Thoracic aorta (tissue), 2 donors: ENCODE results near the gene CAMK2A. TPM values are rescaled to one million over a fixed set of nuclear protein-coding genes. Genes with fewer than 3 reads are reported as not detected.

Experiments
- ATAC-seq: fragments of 150-250 bp; one replicate; pipeline ENCODE4 v1.8.0; 2017; ENCODE audit warnings: low read depth; ENCODE audit not compliant: insufficient number of reproducible peaks, low FRiP score
- DNase-seq: peaks from one replicate; pipeline ENCODE4 v3.0.0-alpha.2; 2020; ENCODE audit warnings: low spot score
- H3K27ac ChIP-seq, 2 donors: fragments of 200-600 bp; sonication (generic); 1 replicate in 1 of 2; 2 replicates in 1 of 2; pipeline ENCODE4 v1.5.1; 2016; ENCODE audit warnings: mild to moderate bottlenecking in 2 of 2, moderate library complexity in 2 of 2
- H3K27me3 ChIP-seq: fragments of 200-600 bp; sonication (generic); replicated peaks from 2 replicates; pipeline ENCODE4 v1.6.0; 2016; ENCODE audit warnings: mild to moderate bottlenecking; ENCODE audit not compliant: insufficient read depth
- H3K36me3 ChIP-seq: fragments of 200-600 bp; sonication (generic); one replicate; pipeline ENCODE4 v1.5.1; 2016
- H3K4me1 ChIP-seq, 2 donors: fragments of 200-600 bp; sonication (generic); 1 replicate in 1 of 2; 2 replicates in 1 of 2; pipeline versions ENCODE4 v1.5.1 to v1.6.0; 2016; ENCODE audit warnings: low read depth in 2 of 2, mild to moderate bottlenecking in 1 of 2; ENCODE audit not compliant: control insufficient read depth in 1 of 2
- H3K4me3 ChIP-seq: fragments of 200-600 bp; sonication (generic); 2 replicates; pipeline ENCODE4 v1.5.1; 2016; ENCODE audit warnings: mild to moderate bottlenecking
- H3K9me3 ChIP-seq: fragments of 200-600 bp; sonication (generic); 2 replicates; pipeline ENCODE4 v1.5.1; 2016
- total RNA-seq, 2 donors: library from RNA; depleted of rRNA; stranded (reverse); fragments of >200 nt; gene quantifications; one replicate each; pipeline versions ENCODE4 v1.1.0 to v1.2.3, GENCODE V29; 2016
- TF ChIP-seq, protein P1 (sequence below): fragments of 200-600 bp; sonication (generic); IDR thresholded peaks from one replicate; pipeline ENCODE4 v1.5.1; 2019; ENCODE audit warnings: antibody characterized with exemption

The CAMK2A gene
- total RNA-seq, 2 donors from 2014 or later, result 0.35 TPM; not detected in 1

DNA sequence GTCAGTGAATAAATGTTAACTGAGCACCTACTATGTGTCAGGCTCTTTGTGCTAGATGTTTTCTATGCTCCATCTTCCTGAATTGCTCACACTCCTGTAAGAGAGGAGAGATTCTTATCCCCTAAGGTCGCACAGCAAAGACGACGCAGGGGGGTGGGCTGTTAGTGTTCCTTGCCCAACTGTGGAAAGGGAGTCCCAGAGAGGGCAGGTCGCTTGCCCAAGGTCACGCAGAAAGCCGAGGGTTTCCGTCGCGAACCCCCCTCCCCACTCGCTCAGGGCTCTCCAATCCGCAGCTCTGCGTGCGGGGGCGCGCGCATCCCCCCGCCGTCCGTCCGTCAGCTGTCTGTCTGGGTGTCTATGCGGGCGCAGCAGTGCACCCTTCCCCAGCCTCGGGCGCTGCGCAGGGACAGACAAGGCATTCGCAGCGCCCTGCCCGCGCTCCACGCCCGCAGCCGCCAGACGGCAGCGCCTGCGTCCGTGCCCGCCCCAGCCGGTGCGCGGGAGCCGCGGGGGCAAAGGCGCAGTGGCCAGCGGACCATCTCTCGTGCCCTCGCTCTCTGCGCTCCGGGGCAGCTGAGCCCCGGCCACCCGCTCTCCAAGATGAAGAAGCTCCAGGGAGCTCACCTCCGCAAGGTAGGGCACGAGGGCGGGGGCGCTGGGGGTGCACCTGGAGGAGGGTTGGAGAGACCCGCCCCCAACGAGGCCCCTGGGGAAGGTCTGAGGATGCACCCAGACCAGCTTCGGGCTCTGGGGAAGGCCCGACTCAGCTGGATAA is 99.7 kb downstream of the CAMK2A start, which contains the start of gene SLC6A7:
SLC6A7 (plus strand) TSS at position 335 of the 775 bp plus-strand sequence; CDS start at position 601, 266 bp downstream.
- H3K9me3 ChIP-seq, result no peaks in the 10 kb centered on the region
- no peaks in the 10 kb centered on the region for H3K27me3 ChIP-seq
- TF ChIP-seq, protein P1, sequence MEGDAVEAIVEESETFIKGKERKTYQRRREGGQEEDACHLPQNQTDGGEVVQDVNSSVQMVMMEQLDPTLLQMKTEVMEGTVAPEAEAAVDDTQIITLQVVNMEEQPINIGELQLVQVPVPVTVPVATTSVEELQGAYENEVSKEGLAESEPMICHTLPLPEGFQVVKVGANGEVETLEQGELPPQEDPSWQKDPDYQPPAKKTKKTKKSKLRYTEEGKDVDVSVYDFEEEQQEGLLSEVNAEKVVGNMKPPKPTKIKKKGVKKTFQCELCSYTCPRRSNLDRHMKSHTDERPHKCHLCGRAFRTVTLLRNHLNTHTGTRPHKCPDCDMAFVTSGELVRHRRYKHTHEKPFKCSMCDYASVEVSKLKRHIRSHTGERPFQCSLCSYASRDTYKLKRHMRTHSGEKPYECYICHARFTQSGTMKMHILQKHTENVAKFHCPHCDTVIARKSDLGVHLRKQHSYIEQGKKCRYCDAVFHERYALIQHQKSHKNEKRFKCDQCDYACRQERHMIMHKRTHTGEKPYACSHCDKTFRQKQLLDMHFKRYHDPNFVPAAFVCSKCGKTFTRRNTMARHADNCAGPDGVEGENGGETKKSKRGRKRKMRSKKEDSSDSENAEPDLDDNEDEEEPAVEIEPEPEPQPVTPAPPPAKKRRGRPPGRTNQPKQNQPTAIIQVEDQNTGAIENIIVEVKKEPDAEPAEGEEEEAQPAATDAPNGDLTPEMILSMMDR, result no peak
- DNase-seq, result no peak
- no peak within 1 kb of the TSS for H3K27ac ChIP-seq
- ATAC-seq, result no peak
- H3K36me3 ChIP-seq, result no peaks in the 10 kb centered on the region
- peaks cover 0 to 9% of the 10 kb centered on the region in 2 donors for H3K4me1 ChIP-seq
- H3K4me3 ChIP-seq, result peak within 1 kb of the TSS; percentile 52

DNA sequence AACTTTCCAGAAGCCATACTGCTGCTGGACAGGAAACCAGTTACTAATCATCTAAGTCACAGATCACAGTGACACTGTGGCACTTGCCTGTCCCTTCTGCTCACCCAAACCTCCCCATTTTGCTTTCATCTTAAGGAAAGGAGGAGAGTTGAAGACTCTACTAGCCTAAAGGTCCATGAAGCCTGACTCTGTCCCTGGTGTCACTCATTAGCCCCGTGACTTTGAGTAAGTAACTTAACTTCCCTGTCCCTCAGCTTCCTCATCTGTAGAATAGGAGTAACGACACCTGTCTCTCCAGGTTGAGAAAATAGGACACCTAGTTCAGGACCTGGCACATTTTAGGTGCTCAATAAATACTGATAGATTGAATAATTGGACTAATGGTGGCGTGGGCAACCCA is 100.2 kb downstream of the CAMK2A start:
- Histone ChIP-seq H3K36me3 (no peaks in the 10 kb centered on the region), H3K9me3 (no peaks in the 10 kb centered on the region), H3K27ac (no peak overlapping the region), H3K27me3 (no peaks in the 10 kb centered on the region), H3K4me1 (peaks cover 0 to 9% of the 10 kb centered on the region in 2 donors), H3K4me3 (no peak overlapping the region)
- no peak for DNase-seq
- TF ChIP-seq, protein P1, result no peak
- ATAC-seq, result no peak

DNA sequence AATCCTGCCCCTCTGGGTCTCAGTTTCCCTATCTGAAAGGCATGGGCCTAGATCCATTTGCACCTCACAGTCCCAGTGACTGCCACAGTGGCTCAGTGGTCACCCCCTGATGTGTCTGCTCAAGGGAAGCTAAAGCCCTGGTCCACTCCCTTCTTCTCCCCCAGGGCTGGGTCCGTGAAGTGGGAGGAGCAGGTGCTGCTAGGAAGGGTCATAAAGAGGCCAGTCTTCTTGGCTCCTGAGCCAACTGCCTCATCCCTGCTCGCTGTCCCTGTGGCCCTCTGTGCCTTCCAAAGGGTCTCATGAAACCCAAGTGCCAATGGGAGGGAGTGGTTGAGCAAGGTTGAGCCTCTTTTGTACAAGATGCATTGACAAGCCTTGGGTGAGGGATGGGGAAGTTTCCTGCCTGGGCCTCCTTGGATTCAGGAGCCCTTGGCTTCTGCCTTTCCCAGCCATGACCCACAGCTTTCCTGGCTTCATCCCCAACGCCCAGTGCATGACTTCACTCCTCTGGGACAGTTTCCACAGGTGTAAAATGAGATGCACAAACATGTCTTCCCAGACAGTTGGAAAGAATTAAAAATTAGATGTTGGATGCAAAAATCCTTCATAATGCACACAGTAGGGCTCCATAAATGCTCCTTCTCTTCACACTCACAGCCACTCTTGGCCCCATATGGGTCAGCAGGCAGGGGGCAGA is 101.3 kb downstream of the CAMK2A start:
- TF ChIP-seq, protein P1, result no peak
- Histone ChIP-seq H3K27ac (no peak overlapping the region), H3K4me1 (peaks cover 0 to 9% of the 10 kb centered on the region in 2 donors)

DNA sequence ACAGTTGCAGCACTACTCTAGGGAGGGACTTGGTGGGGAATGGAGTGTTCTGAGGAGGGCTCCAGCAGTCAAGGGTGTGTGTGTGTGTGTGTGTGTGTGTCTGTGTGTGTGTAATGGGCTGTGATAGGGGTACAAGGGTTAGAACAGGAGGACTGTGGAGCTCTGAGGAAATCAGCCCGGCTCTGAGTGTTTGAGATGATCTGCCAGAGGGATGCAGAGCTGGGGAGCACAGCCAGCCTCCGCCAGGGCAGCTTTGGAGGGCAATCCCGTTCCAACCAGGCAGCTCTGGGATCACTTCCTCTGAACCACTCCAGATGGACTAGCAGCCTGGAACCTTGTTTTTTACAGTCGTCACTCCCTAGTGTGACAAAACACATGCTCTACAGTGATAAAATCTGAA is 102.7 kb downstream of the CAMK2A start:
- H3K4me3 ChIP-seq, result no peak overlapping the region
- ATAC-seq, result no peak
- no peaks in the 10 kb centered on the region for H3K27me3 ChIP-seq
- TF ChIP-seq, protein P1, result no peak
- no peaks in the 10 kb centered on the region for H3K9me3 ChIP-seq
- H3K4me1 ChIP-seq, result peaks cover 0 to 19% of the 10 kb centered on the region in 2 donors
- H3K36me3 ChIP-seq, result no peaks in the 10 kb centered on the region
- H3K27ac ChIP-seq, result no peak overlapping the region
- no peak for DNase-seq

More for the DNA sequence above, 101.3 kb downstream of the CAMK2A start:
- Histone ChIP-seq H3K4me3 (no peak overlapping the region), H3K9me3 (no peaks in the 10 kb centered on the region), H3K27me3 (no peaks in the 10 kb centered on the region), H3K36me3 (no peaks in the 10 kb centered on the region)
- DNase-seq, result no peak
- ATAC-seq, result no peak

DNA sequence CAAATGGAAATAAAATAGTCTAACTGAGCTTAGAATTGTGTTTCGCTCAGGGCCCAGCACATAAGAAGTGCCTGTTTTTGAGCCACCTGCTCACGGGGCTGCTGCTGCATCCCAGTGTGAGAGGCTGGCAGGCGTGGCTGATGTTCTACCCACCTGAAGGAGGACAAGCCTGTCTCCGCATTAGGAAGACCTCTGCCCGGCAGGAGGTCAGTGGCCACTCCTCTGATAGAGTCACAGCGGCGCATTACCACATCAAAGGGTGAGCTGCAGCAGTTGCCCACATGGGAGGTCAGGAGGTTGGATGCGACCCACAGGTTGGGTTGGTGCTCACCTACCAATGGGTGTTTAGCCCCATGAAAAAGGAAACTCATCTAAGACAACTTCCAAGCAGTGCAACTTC is 103.4 kb downstream of the CAMK2A start:
- Histone ChIP-seq H3K4me3 (no peak overlapping the region), H3K27me3 (no peaks in the 10 kb centered on the region)

More for the DNA sequence above, 103.4 kb downstream of the CAMK2A start:
- H3K36me3 ChIP-seq, result no peaks in the 10 kb centered on the region
- ATAC-seq, result no peak
- H3K27ac ChIP-seq, result no peak overlapping the region
- TF ChIP-seq, protein P1, result no peak
- H3K9me3 ChIP-seq, result no peaks in the 10 kb centered on the region
- DNase-seq, result no peak
- H3K4me1 ChIP-seq, result peaks cover 3 to 27% of the 10 kb centered on the region in 2 donors
